Limb (tissue), 2 donors: ENCODE results near the gene CTDSPL.

Experiments used
- DNase-seq, 2 donors: peaks; one replicate each; pipeline ENCODE4 v3.0.0-alpha.2; 2016; ENCODE audit errors: extremely low spot score in 2 of 2

CTDSPL gene

DNA sequence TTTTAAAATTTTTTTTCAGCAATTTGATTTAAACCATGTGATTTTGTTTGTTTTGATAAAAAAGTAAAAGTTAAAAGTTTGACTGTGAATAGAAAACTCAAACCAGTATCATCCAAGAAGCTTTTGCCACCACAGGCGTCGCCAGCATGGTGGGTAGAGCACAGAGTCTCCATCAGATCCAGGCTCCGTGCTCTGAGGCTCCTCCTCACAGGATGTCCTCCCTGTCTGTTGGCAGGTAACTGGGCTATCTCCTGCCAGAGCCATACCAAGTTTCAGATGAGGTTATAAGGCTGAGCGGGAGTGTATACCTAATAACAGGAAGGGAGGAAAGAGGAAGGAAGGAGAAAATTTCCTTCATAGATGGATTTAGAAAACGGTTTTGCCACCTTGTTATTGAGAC lies 28.8 kb downstream of the CTDSPL start:
- DNase-seq = no peak

DNA sequence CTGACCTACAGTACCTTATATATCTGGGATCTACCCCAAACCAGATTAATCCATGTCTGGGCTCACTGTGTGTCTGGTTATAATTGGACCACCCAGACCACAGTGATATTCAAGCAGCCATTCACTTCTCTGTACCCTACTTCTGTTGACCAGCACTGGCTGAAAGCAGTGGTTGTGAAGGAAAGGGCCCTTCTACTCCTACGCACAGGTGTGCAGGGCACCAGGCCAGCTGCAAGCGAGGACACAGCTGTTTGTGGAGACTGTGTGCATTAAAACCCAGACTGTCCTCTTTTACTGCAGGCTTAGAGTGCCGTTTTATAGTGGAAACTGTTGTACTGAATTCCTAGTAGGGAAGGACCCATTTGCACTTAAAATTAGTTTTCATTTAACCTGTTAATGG lies 29.5 kb downstream of the CTDSPL start:
- peak in 1 of 2 donors; percentile 49 for DNase-seq

DNA sequence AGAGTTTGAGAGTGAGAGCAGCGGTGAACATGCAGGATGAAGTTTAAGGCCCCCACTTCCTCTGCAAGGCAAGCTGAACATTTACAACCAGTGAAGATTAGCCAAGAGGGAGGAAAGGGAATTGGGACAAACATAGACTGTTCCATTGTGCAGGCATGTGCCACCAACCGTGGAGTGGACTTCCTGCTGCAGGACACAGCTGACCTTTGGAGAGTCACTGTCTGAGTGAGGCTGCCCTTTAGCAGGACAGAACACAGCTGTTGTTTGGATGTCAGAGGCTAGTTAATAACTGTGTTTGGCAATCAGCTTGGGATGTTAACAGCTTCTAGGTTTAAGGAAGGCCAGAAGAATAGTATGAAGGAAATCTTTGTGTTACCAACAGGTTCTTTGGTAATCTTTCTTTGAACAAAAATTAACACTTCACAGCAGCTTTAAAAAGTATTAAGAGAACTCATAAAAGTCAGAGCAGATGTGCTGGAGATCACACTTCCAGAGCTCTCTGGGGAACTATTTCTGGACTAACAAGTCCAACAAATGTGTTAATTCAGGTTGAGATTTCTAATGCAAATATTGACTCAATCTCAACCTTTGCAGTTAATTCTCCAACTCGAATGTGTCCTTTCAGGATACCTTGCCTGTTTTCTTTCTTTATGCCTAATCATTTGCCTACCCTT lies 31.4 kb downstream of the CTDSPL start:
- no peak for DNase-seq

DNA sequence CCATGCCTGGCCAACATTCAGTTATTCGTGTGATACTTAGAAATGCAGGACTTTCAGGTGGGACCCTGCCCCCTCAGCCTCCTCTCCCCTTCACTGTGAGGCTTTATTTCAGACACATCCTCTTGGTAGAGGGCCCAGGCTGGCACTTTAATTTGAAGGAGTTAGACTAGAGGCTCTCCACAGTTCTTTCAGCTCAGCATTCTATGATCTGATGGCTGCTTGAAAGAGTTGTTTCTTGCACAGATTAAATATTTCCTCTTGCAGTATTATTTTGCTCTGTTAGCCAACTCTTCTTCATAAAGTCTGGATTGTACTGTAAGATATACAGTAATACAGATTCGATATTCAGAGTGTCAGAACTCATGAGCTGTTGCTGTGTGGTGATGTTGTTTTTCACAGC lies 35.1 kb downstream of the CTDSPL start:
- DNase-seq = no peak

DNA sequence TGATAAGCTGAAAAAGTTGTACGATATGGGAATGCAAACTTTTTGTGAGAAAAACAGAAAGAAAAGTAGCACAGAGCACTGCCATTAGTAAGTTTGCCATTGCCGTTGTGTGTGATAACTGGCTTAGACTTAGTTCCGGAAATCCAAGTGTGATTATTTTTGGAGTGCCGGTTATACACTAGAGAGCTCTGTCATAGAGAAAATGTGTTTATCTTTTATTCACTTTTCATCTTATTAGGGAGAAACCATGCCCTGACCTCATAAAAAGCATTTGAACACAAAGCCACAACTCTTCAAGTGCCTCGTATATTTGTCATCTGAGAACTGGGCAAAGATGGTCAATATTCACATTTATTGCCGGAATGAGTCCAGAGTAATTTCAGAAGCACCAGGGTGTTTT lies 36.1 kb downstream of the CTDSPL start:
- DNase-seq = no peak

DNA sequence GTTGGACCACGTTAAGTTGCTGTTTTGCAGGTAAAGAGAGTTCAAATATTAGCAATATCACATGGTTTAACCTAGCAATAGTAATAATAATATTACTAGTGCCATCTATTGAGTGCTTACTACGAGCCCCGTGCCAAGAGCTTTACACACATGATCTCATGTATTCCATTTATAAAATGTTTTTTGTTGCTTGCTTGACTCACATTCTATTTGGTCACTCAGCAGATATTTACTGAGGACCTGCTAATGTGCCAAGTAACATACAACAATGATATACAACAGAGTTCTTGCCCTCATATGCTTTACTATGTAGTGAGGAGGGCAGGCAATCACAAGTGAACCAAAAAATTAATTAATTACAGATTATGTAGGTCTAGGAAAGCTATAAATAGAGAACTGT lies 36.7 kb downstream of the CTDSPL start:
- no peak for DNase-seq

DNA sequence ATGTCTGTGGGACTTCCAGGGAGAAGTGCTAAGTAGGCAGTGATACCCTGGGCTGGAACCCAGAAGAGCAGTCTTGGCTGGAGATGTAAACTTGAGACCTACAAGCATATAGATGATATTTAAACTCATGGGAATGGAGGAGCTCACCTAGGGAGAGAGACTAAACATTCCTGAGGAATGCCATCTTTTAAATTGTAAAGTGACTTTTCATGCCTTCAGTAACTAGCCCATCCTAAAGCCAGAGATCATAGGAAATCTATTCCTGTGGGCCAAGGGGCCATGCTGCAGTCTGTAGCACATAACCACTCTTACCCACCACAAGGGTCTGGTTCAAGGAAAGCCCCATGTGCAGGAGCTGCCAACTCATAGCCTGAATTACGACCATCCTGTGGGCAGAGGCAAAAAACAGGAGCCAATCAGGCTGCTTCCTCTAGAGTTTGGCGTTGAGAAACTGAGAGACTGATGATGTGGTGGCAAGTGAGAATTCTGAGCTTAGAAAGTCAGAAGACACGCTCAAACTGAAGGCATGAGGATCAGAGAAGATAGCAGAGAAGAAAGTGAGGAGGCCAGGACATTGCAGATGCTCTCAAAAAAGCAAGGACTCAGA lies 37.5 kb downstream of the CTDSPL start:
- DNase-seq = no peak

DNA sequence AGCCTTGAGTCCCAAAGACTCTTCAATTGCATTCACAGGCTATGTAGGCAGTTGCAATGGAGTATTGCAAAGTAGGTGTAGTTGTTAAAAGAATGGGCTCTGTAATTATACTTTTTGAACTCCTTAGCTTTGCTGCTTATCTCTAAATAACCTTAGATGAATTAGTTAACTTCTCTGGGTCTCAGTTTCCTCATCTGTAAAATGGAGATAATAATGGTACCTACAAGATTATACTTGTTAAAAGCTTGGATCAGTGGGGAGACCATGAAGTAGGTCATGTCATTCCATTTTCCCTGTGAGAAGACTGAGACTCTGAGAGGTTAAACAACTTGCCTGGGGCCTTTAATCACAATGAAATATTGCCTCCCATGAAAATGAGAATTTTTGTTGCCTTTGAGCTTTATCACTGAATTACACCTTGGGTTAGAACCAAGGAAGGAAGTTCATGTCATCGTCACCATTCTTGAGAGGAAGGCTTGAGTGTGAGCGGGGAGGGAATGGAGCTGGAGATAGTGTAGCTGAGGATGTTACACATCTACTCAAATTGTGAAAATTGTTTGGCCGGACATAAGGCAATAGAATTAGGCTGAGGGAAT lies 38.1 kb downstream of the CTDSPL start:
- DNase-seq = no peak

DNA sequence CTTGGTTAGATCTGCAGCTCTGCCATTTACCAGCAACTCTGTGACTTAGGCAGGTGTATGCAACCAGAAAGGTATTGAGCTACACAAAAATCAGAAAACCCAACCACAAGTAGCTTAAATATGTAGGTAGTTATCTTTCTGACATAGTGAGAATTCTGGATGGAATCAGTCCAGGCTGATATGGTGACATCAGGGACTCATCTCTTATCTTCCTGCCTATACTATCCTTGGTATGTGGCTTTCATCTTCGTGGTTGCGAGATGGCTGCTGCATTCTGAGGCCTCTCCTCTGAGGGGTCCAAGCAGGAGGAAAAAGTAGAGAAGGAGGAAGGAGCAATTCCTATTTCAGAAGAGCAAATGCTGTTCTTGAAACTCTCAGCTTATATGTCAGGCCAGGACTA lies 40.0 kb downstream of the CTDSPL start:
- no peak for DNase-seq

DNA sequence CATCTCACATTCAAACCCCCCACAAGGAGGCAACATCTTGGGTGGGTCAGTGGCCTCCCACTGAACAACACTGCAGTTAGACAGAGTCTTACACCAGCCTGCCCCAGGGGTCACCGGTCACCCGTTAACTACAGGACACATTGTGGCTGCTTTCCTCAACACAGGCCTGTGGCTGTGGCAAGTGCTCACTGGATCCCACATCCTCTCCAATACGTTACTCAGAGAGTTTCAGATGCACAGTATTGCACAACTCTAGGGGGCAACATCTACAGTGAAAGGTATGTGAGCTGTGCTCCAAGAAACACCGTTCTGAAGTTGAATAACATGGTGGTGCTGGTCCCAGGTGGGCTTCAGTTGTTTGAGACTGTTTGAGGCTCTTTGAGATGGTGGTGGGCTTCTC lies 41.0 kb downstream of the CTDSPL start:
- DNase-seq = no peak

DNA sequence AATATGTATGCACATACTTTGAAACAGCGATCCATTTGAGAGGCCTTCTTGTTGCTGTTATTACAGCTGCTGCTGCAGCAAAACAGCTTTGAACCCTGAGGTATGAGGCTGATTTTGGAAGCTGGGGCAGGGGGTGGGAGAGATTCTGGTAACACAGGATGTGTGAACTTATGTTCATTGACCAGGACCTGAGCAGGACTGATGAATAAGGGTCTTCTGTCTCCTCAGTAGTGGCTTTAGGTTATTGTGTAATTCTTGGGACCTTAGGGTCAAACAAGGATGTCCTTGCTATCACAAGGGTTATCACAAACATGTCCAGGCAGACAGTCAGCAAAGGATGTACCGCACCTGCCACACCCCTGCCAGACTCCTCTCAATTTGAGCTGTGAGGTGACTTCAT lies 41.6 kb downstream of the CTDSPL start:
- DNase-seq = no peak

DNA sequence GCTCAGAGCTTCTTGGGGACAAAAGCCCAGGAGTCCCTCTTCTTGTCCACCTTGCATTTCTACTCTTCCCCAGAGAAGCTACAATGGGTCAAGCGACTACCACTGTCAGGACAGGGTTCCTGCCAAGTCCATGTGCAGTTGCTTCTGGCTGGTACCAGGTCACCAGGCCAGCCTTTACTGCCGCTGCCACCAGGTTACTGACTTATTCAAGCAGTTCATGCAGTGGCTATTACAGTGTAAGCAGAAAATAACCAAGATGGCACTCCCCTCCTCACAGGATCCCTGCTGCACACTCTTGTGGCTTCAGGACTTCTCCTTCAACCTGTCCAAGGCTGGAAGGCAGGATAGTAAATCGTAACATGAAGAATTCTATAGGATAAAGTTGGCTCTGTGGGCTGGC lies 42.1 kb downstream of the CTDSPL start:
- no peak for DNase-seq

DNA sequence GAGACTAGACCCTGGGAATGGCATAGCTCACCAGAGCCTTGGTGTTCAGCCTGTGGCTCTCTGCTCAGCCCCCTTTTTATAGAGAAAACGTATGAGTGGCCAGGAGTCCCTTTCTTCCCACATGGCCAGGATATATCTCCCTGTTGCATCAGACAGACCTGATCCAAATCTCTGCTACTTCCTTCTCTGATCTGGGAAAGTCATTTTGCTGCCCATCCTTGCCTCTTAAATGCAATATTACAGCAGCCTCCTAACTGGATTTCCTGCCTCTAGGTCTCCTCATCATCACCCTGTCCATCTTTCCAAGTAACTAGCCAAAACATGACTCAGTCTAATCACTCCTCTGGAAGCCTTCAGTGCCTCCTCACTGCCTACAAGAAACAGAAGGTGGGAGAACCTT lies 42.9 kb downstream of the CTDSPL start:
- DNase-seq = no peak

DNA sequence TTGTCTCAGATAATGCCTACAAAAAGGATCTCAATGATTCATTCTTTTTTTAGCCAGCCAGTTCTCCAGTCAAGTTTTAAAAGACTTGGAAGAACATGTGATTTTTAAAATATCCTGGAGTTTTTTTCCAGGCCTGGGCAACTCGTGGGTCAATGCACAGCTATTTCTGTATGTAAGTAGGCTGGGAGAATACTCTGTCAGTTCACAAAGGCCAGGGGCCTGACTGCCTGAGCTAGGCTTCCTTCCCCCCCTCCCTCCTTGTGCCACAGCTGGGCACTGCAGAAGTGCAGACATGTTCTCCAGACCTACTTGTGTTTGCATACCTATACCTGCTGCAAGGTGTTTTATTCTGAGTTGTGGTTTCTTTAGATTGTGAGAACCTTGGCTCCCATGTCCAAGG lies 43.7 kb downstream of the CTDSPL start:
- no peak for DNase-seq

DNA sequence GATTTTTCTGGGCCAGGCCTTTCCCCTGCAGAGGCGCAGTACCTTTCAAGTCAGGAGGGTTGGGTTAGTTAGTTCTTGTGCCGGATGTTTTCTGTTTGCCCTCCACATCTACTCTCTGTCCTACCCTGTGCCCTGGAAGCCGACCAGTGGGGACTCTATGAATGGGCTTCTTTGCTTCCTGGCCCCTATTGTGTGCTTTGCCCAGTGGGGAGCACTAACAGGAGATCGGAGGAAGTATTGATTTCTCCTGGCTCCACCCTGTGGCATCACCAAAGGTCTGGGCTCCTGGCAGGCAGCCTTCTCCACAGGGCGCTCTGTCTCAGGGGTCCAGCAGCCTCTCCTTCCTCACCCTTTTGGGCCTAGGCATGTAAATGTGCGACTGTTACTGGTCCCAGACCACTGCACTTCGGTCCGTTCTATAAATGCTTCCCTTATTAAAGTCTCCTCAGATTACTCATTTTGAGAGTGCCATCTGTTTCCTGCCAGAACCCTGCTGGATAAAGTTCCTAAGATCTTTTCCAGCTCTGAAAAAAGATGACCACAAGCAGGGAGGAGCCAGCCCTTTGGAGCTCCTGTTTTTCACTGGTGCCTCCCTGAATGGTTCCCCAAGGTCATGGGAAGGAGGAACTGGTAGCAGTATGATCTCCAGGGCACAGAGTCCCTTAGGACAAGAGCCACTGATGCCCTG lies 44.5 kb downstream of the CTDSPL start:
- peak in 1 of 2 donors; percentile 47 for DNase-seq

DNA sequence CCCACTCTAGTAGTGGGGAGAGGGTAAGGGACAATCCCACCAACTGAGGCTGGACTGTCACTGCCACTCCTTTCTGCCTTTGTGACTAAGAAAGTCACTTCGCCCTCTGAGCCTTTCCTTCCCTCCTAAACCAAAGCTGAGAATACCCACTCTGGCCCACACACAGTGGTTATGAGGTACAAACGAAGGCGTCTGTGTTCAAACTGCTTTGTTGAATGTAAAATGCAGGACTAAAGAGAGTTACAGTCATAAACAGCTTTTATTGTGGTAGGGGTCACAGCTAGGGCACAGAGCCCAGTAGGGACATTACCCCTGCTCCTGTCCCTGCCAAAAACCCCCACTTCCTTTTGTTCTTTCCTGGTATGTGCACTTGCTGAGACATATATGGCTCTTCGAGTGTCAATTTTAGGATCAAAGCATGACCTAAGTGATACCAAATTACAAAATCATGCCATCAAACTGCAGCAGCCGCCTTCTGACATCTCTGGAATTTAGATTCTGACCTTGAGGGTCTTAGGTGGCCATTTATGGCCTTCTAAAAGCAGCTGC lies 45.1 kb downstream of the CTDSPL start:
- DNase-seq = no peak

DNA sequence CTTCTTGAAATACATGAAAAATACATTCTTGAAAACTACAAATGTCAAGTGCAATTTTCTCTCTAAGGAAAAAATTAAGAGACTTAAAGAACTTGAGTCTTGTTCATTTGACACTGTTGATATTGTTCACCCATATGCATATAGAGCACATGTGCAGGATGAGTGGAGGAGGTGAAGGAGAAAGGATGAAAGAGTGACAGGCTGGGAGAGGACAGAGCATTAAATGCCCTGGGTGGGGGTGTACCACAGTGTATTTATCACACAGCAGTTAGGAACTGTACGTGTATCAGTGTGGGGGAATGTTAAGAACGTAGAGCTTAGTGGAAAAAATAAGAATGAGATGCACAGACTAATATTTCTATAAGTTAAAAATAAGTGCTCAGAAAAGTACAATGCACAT lies 45.7 kb downstream of the CTDSPL start:
- DNase-seq = no peak

DNA sequence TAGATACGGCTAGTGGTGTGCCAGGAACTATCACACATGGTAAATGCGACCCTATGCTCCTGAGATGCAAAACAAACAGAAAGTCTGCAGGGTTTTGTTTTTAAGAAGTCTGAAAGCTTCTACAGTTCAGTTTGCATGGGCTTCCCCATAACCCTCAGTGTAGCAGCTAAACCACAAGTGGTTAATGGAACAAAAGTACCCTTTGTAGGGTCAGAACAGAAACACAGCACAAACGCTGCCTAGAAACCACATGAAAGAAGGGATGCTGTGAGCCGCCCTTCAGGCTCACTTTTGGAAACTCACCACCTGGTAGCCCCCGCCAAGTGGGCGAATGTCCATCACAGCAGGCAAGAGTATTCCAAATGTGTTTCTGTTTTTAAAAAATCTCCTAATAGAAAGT lies 46.2 kb downstream of the CTDSPL start:
- no peak for DNase-seq

DNA sequence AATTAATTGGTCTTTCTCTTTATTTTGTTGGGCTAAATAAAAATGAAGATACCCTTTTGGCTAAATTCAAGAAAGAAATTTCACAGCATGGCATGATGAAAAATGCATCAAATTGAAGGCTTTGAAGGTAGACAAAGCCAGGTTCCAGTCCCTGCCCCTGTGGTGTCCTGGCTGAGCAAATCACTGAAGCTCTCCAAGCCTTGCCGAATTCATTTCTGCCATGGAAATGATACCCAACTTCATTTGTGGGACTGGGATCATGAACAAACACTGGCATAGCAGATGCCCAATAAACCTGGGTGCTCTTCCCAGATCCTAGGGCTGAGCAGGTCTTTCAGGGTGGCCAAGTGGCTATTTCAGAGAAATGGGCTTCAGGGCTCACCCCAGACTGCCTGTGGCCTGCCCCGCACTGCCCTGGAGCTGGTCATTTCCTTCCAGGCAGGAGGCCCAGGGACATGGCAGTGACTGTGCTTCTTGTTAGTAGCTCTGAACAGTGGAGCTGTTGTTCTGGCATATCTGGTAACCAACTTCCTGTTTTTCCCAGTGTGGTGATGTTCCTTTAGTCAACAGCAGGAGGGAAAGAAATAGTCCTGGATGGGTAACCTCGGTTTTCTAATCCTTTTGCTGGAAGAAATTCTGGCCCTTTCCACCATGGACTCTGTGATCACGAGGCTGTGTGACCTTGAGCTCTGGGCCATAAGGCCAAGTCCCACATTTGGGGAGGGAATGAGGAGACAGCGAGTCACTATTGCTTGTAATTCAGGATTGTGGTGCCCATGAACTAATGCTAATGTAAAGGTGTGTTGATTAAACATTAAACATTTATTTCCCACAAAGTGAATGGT lies 47.6 kb downstream of the CTDSPL start:
- no peak for DNase-seq

DNA sequence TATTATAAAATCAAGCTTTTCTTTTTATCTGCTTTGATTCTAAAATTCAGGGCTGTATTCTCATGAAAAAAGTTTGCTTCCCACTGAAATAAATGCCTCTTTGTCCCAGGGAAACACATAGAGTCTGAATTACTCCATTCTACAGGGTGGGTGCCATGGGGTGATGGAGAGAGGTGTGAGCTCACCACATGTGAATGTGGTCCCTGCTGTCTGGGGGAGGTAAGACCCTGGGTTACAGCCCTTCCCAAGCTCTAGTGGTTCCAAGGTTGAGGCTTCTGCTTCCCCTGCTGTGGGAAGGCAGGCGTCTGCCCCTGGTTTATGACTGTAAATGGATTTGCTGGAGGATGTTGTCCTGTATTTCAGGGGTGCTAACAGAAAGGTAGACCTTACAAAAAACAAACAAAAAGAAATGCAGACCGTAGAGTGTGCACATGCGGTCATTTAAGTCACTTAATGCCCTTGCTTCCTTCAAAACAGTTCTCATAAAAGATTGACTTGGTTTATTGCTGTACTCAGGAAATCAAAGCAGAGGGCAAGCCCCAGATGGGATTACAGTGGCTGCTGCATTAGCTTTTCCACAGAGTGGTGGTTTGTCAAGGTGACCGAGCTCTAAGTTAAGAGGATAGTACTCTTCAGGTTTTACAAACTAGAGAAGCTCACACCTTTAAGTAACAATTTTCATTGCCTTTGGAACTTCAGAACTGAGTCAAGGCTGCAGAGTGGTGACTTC lies 49.2 kb downstream of the CTDSPL start:
- DNase-seq = no peak
